ENCODE measurements around the gene PTEN. TPM values are rescaled to one million over a fixed set of nuclear protein-coding genes. Genes with fewer than 3 reads are reported as not detected.

Gene PTEN
- total RNA-seq, 1 donor from 2014 or later = 69.3 TPM

DNA sequence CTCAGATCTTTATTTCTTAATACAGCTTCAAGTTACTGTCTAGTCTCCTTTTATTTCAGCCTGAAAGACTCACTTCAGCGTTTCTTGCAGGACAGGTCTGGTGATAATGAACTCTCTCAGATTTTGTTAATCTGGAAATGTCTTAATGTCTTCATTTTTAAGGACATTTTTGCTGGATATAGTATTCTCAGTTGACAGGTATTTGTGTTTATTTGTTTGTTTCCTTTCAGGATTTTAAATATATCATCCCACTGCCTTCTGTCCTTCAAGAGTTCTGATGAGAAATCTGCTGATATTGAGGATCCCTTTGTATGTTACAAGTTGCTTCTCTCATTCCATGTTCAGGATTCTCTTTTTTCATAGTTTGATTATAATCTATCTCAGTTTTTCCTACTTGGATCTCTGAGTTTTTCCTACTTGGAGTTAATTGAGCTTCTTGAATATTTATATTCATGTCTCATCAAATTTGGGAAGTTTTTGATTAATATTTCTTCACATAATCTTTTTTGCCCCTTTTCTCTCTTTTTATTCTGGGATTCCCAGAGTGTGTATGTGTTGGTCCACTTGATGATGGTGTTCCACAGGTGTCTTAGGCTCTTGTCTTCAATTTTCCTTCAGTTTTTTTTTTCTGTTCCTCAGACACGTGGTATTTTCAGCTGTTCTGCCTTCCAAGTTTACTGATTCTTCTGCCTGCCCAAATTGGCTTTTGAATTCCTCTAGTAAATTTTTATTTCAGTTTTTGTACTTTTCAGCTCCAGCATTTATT lies 49.9 kb downstream of the PTEN start:
- no peak for DNase-seq (ENCODE audit: extremely low spot score, unreplicated experiment)

DNA sequence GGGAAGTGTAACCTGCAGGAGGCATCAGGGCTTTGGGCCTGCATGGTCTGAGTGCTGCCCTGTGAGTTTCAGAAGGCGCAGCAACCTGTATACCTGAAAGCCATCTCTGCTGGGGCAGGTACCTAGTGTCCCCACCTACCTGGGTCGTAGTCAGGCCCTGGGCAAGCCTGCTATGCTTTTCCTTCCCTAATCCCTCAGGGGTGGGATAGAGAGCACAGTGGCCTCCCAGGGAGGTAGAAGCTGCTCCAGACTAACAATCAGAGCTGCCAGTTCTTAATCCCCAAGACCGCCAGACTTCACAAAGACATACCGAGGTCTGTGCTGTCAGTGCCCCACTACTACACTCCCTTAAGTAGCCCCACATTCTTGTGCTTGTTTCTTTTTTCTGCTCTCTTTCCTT lies 52.0 kb downstream of the PTEN start:
- peaks cover 28% of the 10 kb centered on the region for H3K4me1 Mint-ChIP-seq (ENCODE audit: unreplicated experiment)
- H3K4me3 Mint-ChIP-seq (ENCODE audit: unreplicated experiment) = no peak overlapping the region
- peak overlapping the region; percentile 62 for H3K27ac Mint-ChIP-seq (ENCODE audit: unreplicated experiment)
- H3K27me3 Mint-ChIP-seq (ENCODE audit: unreplicated experiment) = no peaks in the 10 kb centered on the region
- TF ChIP-seq, protein P1, sequence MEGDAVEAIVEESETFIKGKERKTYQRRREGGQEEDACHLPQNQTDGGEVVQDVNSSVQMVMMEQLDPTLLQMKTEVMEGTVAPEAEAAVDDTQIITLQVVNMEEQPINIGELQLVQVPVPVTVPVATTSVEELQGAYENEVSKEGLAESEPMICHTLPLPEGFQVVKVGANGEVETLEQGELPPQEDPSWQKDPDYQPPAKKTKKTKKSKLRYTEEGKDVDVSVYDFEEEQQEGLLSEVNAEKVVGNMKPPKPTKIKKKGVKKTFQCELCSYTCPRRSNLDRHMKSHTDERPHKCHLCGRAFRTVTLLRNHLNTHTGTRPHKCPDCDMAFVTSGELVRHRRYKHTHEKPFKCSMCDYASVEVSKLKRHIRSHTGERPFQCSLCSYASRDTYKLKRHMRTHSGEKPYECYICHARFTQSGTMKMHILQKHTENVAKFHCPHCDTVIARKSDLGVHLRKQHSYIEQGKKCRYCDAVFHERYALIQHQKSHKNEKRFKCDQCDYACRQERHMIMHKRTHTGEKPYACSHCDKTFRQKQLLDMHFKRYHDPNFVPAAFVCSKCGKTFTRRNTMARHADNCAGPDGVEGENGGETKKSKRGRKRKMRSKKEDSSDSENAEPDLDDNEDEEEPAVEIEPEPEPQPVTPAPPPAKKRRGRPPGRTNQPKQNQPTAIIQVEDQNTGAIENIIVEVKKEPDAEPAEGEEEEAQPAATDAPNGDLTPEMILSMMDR (IDR thresholded peaks at IDR 0.05) = no peak
- peaks cover 33% of the 10 kb centered on the region for H3K9me3 Mint-ChIP-seq (ENCODE audit: unreplicated experiment)
- no peak for DNase-seq (ENCODE audit: extremely low spot score, unreplicated experiment)
- peaks cover 44% of the 10 kb centered on the region for H3K36me3 Mint-ChIP-seq (ENCODE audit: unreplicated experiment)

More for the DNA sequence above, 49.9 kb downstream of the PTEN start:
- Mint-ChIP-seq H3K4me3 (ENCODE audit: unreplicated experiment) (no peak overlapping the region), H3K27ac (ENCODE audit: unreplicated experiment) (no peak overlapping the region), H3K9me3 (ENCODE audit: unreplicated experiment) (peaks cover 33% of the 10 kb centered on the region), H3K27me3 (ENCODE audit: unreplicated experiment) (no peaks in the 10 kb centered on the region), H3K4me1 (ENCODE audit: unreplicated experiment) (peaks cover 22% of the 10 kb centered on the region), H3K36me3 (ENCODE audit: unreplicated experiment) (peaks cover 44% of the 10 kb centered on the region)
- TF ChIP-seq, protein P1 (IDR thresholded peaks at IDR 0.05) = no peak

DNA sequence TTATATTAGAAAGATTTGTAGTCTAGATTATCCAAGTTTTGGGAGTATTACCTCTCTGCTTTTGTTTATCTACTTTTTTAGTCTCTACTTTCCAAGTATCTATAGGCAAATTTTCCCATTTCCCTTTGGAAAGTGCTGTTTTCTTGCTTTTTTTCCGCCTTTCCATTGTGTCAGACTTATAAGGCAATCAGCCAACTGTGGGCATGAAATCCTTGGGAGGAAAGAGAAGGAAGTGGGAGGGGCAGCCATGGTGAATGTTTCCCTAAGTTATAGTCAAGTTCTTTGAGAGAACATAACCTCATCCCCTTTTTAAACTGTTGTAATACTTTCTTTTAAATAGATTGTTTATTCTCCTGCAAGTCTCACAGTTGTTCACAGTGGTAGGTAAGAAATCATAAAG lies 52.6 kb downstream of the PTEN start:
- peaks cover 28% of the 10 kb centered on the region for H3K4me1 Mint-ChIP-seq (ENCODE audit: unreplicated experiment)
- no peaks in the 10 kb centered on the region for H3K27me3 Mint-ChIP-seq (ENCODE audit: unreplicated experiment)
- DNase-seq (ENCODE audit: extremely low spot score, unreplicated experiment) = no peak
- H3K4me3 Mint-ChIP-seq (ENCODE audit: unreplicated experiment) = no peak overlapping the region
- H3K36me3 Mint-ChIP-seq (ENCODE audit: unreplicated experiment) = peaks cover 40% of the 10 kb centered on the region
- TF ChIP-seq, protein P1 (IDR thresholded peaks at IDR 0.05) = no peak
- H3K27ac Mint-ChIP-seq (ENCODE audit: unreplicated experiment) = peak overlapping the region; percentile 62
- peaks cover 28% of the 10 kb centered on the region for H3K9me3 Mint-ChIP-seq (ENCODE audit: unreplicated experiment)

DNA sequence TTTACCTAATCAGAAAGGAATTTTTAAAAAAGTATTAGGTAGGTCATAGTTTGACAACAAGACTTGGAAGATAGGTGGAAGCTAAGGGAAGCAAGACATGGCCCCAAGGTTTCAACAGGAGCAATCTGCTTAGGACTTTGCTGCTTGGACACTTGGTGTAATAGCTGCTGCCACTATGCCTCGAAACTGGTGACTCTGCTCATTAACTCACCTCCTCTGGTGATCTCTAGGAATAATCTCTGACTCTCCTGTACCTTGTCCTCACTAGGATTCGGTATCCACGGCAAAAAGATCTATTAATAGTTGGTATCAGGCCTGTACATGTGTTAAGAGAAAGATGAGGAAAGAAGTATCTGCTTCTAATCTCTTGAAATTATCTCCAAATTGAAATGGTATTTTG lies 53.1 kb downstream of the PTEN start:
- peaks cover 23% of the 10 kb centered on the region for H3K9me3 Mint-ChIP-seq (ENCODE audit: unreplicated experiment)
- H3K27ac Mint-ChIP-seq (ENCODE audit: unreplicated experiment) = peak overlapping the region; percentile 62

DNA sequence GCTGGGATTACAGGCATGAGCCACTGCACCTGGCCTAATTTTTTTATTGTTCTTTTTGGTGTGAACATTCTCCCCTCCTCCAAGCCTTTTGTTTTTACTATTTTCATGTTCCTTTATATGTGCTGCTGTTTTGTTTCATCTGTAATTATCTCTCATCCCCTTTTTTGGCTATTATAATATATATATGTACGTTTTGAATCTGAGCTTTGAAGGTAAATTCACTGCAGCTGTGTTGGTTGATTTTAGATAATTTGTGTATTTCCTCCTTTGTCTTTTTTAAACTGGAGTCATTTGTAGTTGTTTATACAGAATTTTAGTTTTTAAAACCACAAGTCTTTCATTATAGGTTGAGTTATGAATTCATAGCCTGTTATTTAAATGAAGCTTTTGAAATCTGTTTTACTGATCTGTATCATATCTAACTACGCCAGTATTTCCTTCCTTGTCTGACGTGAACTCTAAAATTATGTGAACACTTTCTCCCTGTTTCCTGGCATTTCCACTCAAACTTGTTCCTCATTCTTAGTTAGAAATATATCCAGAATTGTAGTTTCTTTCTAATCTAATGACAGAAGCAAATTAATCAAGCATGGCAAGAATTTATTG lies 54.9 kb downstream of the PTEN start:
- Mint-ChIP-seq H3K4me3 (ENCODE audit: unreplicated experiment) (no peak overlapping the region), H3K4me1 (ENCODE audit: unreplicated experiment) (peaks cover 42% of the 10 kb centered on the region), H3K9me3 (ENCODE audit: unreplicated experiment) (peaks cover 7% of the 10 kb centered on the region), H3K27me3 (ENCODE audit: unreplicated experiment) (no peaks in the 10 kb centered on the region), H3K36me3 (ENCODE audit: unreplicated experiment) (peaks cover 27% of the 10 kb centered on the region), H3K27ac (ENCODE audit: unreplicated experiment) (no peak overlapping the region)
- TF ChIP-seq, protein P1 (IDR thresholded peaks at IDR 0.05) = no peak
- DNase-seq (ENCODE audit: extremely low spot score, unreplicated experiment) = no peak

More for the DNA sequence above, 53.1 kb downstream of the PTEN start:
- TF ChIP-seq, protein P1 (IDR thresholded peaks at IDR 0.05) = no peak
- DNase-seq (ENCODE audit: extremely low spot score, unreplicated experiment) = no peak
- peaks cover 35% of the 10 kb centered on the region for H3K36me3 Mint-ChIP-seq (ENCODE audit: unreplicated experiment)
- H3K27me3 Mint-ChIP-seq (ENCODE audit: unreplicated experiment) = no peaks in the 10 kb centered on the region
- H3K4me3 Mint-ChIP-seq (ENCODE audit: unreplicated experiment) = no peak overlapping the region
- H3K4me1 Mint-ChIP-seq (ENCODE audit: unreplicated experiment) = peaks cover 29% of the 10 kb centered on the region
